NOMO-1 treated with DMSO at 0.1 percent for 48 hours (cell line): ENCODE data around the gene PRKCA.
A peak's percentile ranks its signal among the peaks of the same experiment; 100 is the strongest.
"Not testable (repeated sequence)": the region's sequence is repeated elsewhere in the genome, so short reads cannot be mapped to it uniquely, and the experiment has no call there.

Experiments used
- DNase-seq: peaks from one replicate; lab custom pipeline; 2025; ENCODE audit not compliant: unreplicated experiment; lab: John Stamatoyannopoulos, UW

Gene PRKCA

DNA sequence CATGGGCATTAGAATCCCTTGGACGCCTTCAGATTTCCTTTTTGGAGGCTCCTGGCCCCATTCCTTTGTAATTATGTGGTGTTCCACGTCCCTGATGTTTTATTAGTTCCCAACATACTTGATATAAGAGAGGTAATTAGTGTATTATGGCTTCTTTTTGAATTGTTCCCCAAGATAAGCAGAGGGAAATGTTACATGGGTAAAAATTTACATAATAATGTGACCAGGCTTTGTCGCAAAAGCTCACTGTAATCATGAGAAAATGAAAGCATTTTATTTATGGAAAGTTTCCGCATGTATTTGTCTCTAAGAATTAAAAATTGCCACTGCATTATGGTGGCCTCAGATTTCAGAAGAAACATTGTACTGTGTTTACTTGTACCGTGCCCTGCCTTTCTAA, 177.8 kb downstream of the PRKCA start:
- DNase-seq, result no peak

- no peak for DNase-seq
Observed at GRCh38 chr17:66480802-66481201, 178.4 kb downstream of the PRKCA start.

DNA sequence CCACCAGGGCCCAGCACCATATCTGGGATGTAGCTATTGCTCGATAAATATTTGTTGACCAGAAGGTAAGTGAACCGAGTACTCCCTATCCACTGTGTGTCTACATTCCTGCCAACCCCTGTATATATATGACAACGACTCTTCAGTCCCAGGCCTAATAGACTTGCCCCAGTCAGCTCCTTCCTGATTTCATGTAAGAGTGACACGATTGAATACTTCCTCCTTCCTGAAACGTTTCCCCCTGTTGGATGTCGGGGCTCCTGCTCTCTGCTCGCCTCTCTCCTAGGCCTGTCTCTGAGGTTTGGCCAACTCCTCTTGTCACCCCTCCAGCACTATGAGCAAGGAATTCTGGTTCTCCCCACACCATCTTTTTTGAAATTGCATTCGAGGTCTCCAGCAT, 178.9 kb downstream of the PRKCA start:
- DNase-seq, result peak; percentile 7

DNA sequence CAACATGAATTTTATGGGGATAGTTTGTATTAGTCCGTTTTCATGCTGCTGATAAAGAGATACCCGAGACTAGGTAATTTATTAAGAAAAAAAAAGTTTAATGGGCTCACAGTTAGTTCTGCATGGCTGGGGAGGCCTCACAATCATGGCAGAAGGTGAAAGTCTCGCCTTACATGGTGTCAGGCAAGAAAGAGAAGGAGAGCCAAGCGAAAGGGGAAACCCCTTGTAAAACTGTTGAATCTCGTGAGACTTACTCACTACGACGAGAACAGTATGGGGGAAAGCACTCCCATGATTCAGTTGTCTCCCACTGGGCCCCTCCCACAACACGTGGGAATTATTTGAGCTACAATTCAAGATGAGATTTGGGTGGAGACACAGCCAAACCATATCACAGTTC, 181.5 kb downstream of the PRKCA start:
- no peak for DNase-seq

- DNase-seq, result no peak
Observed at GRCh38 chr17:66485309-66485947, 183.0 kb downstream of the PRKCA start.

- DNase-seq, result no peak
Observed at GRCh38 chr17:66487121-66487520, 184.7 kb downstream of the PRKCA start.

GRCh38 chr17:66487981-66488468, 185.6 kb downstream of the PRKCA start:
- no peak for DNase-seq

DNA sequence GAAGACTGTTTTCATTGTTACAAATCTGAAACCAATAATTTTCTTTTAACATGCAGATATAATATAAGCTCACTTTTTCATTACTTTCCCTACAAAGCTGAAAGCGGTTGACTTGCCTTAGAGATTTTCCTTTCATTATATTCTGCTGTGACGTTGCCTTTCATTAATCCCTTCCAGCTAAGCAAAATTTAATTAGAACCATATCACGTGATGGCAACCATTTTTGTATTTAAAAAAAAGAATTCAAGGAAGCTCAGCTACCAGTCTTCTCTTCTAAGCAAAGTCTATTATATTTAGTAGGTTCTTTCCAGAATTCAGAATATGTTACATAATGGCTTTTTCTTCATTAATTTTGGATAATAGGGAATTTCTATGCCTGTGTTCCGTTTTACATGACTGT, 186.5 kb downstream of the PRKCA start:
- DNase-seq, result no peak

- DNase-seq, result not testable (repeated sequence)
Observed at GRCh38 chr17:66489576-66489975, 187.2 kb downstream of the PRKCA start.

DNA sequence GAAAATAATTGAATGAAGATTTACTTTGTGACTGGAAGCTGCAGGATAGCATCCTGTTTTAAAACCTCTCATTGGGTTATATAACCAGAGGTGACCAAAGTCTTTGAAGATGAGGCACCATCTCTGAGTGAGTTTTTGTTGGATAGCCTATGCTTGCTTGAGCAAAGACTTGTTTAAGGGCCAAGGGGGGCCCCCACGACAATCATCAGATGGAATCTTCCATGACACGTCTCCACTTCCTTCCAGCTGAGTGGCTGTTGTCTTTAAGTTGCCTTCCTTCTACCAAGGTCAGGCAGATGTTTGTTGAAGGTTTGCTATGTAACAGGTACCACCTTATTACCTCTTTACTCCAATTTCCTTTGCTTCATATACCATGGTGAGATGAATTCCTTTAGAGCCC, 188.8 kb downstream of the PRKCA start:
- no peak for DNase-seq

DNA sequence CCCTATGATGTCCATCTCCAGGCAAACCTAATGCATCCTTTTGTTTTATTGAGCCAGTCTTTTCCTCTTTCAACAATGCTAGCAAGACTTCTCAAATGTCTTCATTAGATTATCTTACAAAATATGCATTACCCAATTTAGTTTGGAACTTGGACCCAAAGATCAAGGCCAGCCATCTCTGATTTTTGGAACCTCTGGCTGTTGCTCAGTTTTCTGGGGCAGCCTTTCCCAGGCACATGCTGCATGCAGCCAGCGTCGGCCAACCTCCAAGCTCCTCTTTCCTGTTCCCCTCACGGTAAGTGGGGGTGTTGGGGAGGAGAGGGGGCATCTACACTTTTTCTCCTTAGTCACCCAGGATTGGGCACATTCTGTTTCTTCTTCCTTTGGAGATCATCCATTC, 189.3 kb downstream of the PRKCA start:
- no peak for DNase-seq

- no peak for DNase-seq
Observed at GRCh38 chr17:66492080-66492479, 189.7 kb downstream of the PRKCA start.

DNA sequence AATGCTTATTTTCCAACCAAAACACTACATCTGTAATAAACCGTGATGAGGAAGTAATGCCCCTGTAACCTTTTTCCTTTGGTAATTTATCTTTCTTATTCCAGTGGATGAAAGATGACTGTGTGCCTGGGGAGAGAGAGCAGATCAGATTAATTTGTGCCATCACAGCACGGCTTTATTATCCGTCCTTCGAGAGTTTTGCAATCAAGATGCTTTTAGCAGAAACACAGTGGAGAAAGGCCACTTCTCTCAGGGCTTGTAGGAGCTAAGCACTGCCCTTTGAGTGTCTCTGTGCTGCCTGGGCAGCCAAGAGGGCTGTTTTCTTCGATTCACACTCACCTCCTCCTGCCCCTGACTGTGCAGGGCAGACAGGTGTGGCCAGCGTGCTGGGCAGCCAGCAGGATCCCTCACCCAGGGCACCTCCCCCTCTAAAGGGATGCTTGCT, 190.2 kb downstream of the PRKCA start:
- DNase-seq, result no peak

DNA sequence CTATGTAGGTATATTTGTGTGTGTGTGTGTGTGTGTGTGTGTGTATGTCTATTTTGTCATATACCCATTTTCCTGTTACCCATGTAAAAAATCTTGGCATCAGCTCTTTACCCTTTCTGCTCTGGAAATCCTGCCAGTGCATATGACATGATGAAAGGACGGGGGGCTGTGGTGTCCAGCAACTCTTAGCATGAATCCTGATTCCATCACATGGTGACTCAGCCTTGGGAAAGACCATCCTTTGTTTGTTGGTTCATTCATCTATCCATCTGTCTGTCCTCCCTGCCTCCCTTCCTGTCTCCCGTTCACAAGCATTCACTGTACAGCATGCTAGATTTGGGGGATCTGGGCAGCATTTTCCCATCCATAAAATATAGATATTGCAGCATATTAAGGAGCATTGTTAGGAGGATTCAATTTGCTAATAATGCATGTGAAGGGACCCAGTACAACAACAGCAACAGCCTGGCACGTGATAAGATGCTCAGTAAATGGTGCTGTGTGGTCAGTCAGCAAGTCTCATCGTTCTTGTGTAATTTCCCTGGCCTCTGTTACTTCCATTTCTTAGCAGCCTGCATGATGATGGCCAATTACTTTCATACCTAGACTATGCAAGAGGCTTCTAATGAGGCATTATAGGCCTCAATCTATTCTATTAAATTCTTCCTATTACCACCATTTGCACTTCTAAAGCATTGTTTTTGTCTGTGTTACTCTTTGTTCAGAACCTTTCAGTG, 191.0 kb downstream of the PRKCA start:
- peak; percentile 40 for DNase-seq

- peak; percentile 61 for DNase-seq
Observed at GRCh38 chr17:66494023-66494803, 191.8 kb downstream of the PRKCA start.

DNA sequence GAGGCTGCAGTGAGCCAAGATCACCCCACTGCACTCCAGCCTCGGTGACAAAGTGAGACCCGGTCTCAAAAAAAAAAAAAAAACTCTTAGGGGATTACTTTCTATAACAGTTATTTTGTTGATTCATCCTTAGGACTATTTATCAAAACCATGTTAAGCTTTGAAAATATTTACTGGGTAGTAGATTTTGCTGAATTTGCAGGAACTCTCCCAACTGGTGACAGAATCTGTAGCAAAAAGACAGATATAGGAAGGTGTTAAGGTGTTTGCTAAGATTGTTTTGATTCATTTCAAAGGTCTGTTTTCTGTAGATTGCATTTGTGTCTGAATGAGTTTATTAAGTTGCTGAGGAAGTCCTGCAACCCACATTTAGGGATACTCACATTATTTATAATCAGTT, 192.6 kb downstream of the PRKCA start:
- no peak for DNase-seq

DNA sequence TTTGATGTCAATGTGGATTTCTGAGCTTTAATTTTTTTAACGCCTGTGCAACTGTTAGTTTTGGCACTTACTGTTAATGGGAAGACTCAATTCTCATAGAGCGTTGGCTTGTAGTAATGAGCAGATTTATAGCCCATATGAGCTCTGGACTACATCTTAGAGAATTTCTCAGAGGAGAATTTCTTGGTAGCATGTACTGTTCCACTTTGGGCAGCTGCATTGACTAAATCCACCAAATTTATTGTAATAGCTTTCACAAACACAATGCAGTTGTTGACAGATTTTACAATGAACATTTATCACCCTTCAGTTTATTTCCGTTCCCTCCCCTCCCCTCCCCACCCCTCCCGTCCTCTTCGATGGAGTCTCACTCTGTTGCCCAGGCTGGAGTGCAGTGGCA, 193.9 kb downstream of the PRKCA start:
- no peak for DNase-seq

- no peak for DNase-seq
Observed at GRCh38 chr17:66498580-66498979, 196.2 kb downstream of the PRKCA start.

GRCh38 chr17:66506641-66507040, 204.2 kb downstream of the PRKCA start:
- no peak for DNase-seq

DNA sequence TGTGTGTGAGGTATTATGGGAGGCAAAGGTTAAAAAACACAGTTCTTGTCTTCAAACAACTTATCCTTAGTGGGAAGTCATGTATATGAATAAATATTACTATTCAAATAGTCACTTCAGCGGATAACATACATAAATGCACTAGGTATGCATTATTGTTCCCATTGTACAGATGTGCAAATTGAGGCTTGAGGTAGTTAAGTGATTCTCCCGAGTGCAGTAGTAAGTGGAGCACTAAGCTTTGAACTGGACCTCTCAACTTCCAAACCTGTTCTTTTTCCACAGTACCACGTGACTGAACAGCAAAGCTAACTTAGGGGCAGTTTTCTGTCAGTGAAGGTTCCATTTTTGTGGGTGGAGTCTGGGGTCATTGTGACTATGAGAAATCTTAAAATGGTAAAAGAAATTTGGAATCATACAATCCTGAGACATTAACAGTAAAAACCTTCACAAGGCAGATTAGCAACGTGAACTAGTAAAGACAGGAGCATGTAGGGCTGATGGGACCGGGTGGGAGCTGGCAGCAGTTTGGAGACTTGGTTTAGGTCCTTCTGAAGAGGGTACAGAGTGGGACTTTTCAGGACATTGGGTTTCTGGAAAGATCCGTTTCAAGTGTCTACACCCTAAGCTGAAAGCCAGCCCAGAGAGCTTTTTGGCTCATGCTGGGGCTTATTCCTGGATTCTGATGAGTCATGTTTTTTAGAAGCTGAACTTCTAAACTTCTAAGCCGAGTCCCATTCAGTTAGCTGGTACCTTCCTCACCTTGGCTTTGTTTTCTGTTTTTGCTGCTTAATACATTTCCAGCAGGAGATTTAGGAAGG, 204.9 kb downstream of the PRKCA start:
- DNase-seq, result no peak
